Left ventricle myocardium inferior (tissue), 1 donor: ENCODE results near the gene IGF2R. TPM values are rescaled to one million over a fixed set of nuclear protein-coding genes. Genes with fewer than 3 reads are reported as not detected.

Experiments used
- DNase-seq: peaks from one replicate; pipeline ENCODE4 v3.0.0-alpha.2; 2020
- H3K27ac ChIP-seq: fragments of 200-600 bp; replicated peaks from 2 replicates; pipeline ENCODE4 v1.8.0; 2021
- H3K27me3 ChIP-seq: fragments of 200-600 bp; 2 replicates; pipeline ENCODE4 v1.8.0; 2021; ENCODE audit warnings: low read depth
- H3K36me3 ChIP-seq: fragments of 200-600 bp; 2 replicates; pipeline ENCODE4 v1.8.0; 2021
- H3K4me1 ChIP-seq: fragments of 200-600 bp; 2 replicates; pipeline ENCODE4 v1.8.0; 2021
- H3K4me3 ChIP-seq: fragments of 200-600 bp; 2 replicates; pipeline ENCODE4 v1.8.0; 2021; ENCODE audit warnings: mild to moderate bottlenecking, moderate library complexity
- H3K9me3 ChIP-seq: fragments of 200-600 bp; replicated peaks from 2 replicates; pipeline ENCODE4 v1.8.0; 2021
- CTCF ChIP-seq: fragments of 200-600 bp; IDR thresholded peaks from 2 replicates; pipeline ENCODE4 v1.8.0; 2021; ENCODE audit warnings: antibody characterized with exemption, mild to moderate bottlenecking, borderline replicate concordance
- intact Hi-C: fragments of 100-400 bp; cut with micrococcal nuclease; formaldehyde crosslinking; loops from one replicate; pipeline ENCODE4 v1.11.0; 2022
- total RNA-seq: library from RNA; stranded (reverse); fragmentation: NEBNext Ultra II Directional; extraction: Animal tissue kit (Norgen Biotek cat#: 25700); gene quantifications from one replicate; pipeline ENCODE4 v1.2.1, GENCODE V29; 2021
- donor health status: DM: no; HTN: yes; CAD: no; lungs with severe emphysema.

The IGF2R gene
- total RNA-seq, 1 donor from 2014 or later: 66.8 TPM

GRCh38 chr6:160117137-160117536 lies 148.3 kb downstream of the IGF2R start:
- Histone ChIP-seq H3K4me3 (no peak overlapping the region), H3K27ac (no peak overlapping the region), H3K4me1 (no peaks in the 10 kb centered on the region), H3K36me3 (peaks cover 25% of the 10 kb centered on the region), H3K27me3 (no peaks in the 10 kb centered on the region), H3K9me3 (no peaks in the 10 kb centered on the region)
- intact Hi-C loops: no loop called here
- no peak for TF ChIP-seq CTCF
- no peak for DNase-seq

GRCh38 chr6:160118620-160119229 lies 149.8 kb downstream of the IGF2R start:
- no peak overlapping the region for H3K27ac ChIP-seq
- no peak overlapping the region for H3K4me3 ChIP-seq
- intact Hi-C loops: no loop called here
- no peak for TF ChIP-seq CTCF
- no peaks in the 10 kb centered on the region for H3K9me3 ChIP-seq
- DNase-seq: no peak
- H3K27me3 ChIP-seq: no peaks in the 10 kb centered on the region
- peaks cover 16% of the 10 kb centered on the region for H3K36me3 ChIP-seq
- H3K4me1 ChIP-seq: no peaks in the 10 kb centered on the region

GRCh38 chr6:160120087-160120486 lies 151.2 kb downstream of the IGF2R start:
- no peak for DNase-seq
- H3K4me3 ChIP-seq: no peak overlapping the region
- H3K27me3 ChIP-seq: no peaks in the 10 kb centered on the region
- H3K9me3 ChIP-seq: no peaks in the 10 kb centered on the region
- H3K27ac ChIP-seq: no peak overlapping the region
- no peaks in the 10 kb centered on the region for H3K4me1 ChIP-seq
- intact Hi-C loops: no loop called here
- TF ChIP-seq CTCF: no peak
- peaks cover 13% of the 10 kb centered on the region for H3K36me3 ChIP-seq

- no peak within 1 kb of the TSS for H3K27ac ChIP-seq
- no peak for TF ChIP-seq CTCF
- H3K9me3 ChIP-seq: no peaks in the 10 kb centered on the region
- intact Hi-C loops: no loop called here
- no peaks in the 10 kb centered on the region for H3K4me1 ChIP-seq
- peaks cover 13% of the 10 kb centered on the region for H3K36me3 ChIP-seq
- no peak within 1 kb of the TSS for H3K4me3 ChIP-seq
- no peaks in the 10 kb centered on the region for H3K27me3 ChIP-seq
- DNase-seq: no peak
Observed at GRCh38 chr6:160121558-160121957, 152.7 kb downstream of the IGF2R start, which contains the start of gene SLC22A1. Gene SLC22A1, plus strand, starts transcription at chr6:160121815. Its CDS starts 121 bp downstream, at chr6:160121936.

GRCh38 chr6:160121981-160122380 lies 153.1 kb downstream of the IGF2R start:
- Histone ChIP-seq H3K4me1 (no peaks in the 10 kb centered on the region), H3K9me3 (no peaks in the 10 kb centered on the region), H3K4me3 (no peak overlapping the region), H3K27ac (no peak overlapping the region), H3K27me3 (no peaks in the 10 kb centered on the region), H3K36me3 (peaks cover 13% of the 10 kb centered on the region)
- intact Hi-C loops: no loop called here
- TF ChIP-seq CTCF: no peak
- DNase-seq: no peak
